ENCODE results near the gene FBXW7.

Gene FBXW7

GRCh38 chr4:152510349-152511147 is 25.3 kb downstream of the FBXW7 start:
- DNase-seq (ENCODE audit: low spot score): no peak

- no peak for DNase-seq (ENCODE audit: low spot score)
Observed at GRCh38 chr4:152509595-152510225, 26.2 kb downstream of the FBXW7 start.

GRCh38 chr4:152508818-152509217 is 27.1 kb downstream of the FBXW7 start:
- DNase-seq (ENCODE audit: low spot score): no peak

GRCh38 chr4:152508386-152508785 is 27.5 kb downstream of the FBXW7 start:
- DNase-seq (ENCODE audit: low spot score): peak; percentile 70

- DNase-seq (ENCODE audit: low spot score): no peak
Observed at GRCh38 chr4:152503653-152504290, 32.1 kb downstream of the FBXW7 start.

- DNase-seq (ENCODE audit: low spot score): peak; percentile 30
Observed at GRCh38 chr4:152501846-152502536, 33.9 kb downstream of the FBXW7 start.

DNA sequence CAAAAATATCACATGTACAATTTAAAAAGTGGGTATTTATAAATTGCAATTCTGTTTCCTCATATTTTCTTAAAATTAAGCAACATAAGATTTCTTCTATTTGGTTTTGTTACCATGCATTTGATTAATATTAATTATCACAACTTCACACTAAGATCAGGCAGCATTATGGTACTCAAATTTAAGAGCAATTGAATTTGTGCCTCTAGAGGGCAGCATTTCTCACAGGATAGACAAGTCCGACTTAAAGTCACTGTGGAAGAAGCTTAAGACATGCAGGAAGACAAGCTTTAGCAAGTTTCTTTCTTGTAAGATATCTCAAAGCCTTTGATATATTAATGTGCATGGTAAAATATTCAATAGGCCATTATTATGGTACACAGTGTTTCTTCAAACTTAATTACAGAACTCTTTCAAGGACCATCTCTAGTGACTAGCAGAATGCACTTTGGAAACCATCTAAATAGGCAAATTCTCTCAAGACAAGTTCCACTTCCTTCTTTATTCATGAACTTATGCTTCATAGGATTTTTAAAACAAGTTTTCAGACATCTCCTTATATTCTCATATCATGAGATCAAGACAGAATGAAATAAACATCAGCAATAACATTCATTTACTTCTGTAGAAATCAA is 35.0 kb downstream of the FBXW7 start:
- peak; percentile 81 for DNase-seq (ENCODE audit: low spot score)

GRCh38 chr4:152500275-152500674 is 35.6 kb downstream of the FBXW7 start:
- no peak for DNase-seq (ENCODE audit: low spot score)

DNA sequence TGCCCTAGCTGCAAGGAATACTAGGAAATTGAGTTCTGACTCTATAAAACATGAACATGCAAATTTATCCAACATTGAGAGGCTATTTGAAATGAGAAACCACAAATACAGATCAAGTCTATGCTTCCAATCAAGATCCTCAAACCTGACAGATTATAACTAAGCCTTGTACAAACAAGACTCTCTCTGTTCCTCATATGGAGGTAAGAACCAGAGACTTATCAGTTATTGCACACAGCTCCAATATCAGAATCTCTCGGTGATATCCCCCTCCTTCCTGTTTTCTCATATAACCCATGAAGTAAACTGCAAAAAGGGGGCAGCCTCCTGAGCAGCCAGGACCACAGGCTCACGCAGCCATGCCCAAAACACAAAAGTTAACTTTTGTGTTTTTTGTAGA is 36.5 kb downstream of the FBXW7 start:
- DNase-seq (ENCODE audit: low spot score): no peak

DNA sequence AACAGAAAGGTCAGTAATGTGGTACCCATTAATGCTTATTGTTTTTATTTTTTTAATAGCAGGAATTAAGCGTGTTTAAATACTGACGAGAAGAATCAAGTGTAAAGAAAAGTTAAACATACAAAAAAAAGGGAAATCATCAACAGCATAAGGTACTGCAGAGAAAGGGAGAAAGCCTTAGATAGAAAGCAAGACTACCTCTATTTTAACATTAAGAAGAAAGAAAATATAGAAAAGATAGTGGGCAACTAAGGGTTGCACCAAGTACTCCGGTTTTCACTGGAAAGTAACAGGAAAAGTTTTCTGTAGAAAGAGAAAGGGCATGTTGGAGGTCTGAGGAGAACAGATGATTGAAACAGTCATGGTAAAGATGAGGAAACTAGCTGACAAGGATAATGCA is 41.9 kb downstream of the FBXW7 start:
- no peak for DNase-seq (ENCODE audit: low spot score)

DNA sequence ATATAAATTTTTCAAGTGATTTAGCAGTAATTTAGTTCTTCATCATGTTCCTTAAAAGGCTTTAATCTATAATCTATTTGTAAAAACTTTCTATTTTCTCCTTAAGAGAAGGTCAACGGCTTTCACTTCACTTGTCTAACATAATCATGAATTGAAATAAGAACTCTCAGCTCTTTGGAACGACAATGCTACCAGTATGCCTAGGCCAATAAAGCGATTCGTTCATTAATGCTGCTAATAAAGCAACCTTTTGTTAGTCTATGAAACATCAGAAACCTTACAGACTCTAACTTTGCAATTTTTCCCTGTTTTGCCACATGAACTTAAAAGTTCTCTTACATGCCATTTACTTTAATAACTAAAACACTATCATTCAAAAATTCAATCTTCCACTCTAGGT is 47.6 kb downstream of the FBXW7 start:
- no peak for DNase-seq (ENCODE audit: low spot score)

GRCh38 chr4:152486429-152487389 is 49.2 kb downstream of the FBXW7 start:
- DNase-seq (ENCODE audit: low spot score): peak; percentile 46

GRCh38 chr4:152485726-152486276 is 50.1 kb downstream of the FBXW7 start:
- DNase-seq (ENCODE audit: low spot score): peak; percentile 95

DNA sequence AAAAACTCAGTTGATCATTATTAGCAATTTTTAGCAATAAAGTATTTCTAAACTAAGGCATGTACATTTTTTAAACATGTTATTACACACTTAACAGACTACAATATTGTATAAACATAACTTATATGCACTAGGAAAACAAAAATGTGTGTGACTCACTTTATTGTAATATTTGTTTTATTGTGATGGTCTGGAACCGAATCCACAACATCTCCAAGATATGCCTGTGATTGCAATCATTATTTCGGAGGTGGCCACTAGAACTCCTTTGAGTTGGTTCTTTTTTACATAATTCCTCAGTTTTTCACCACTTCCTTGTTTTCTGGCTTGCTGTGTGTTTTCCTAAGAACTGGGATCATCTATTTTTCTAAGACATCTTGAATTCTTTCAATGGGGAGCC is 53.7 kb downstream of the FBXW7 start:
- no peak for DNase-seq (ENCODE audit: low spot score)

GRCh38 chr4:152480901-152481300 is 55.0 kb downstream of the FBXW7 start:
- DNase-seq (ENCODE audit: low spot score): no peak

DNA sequence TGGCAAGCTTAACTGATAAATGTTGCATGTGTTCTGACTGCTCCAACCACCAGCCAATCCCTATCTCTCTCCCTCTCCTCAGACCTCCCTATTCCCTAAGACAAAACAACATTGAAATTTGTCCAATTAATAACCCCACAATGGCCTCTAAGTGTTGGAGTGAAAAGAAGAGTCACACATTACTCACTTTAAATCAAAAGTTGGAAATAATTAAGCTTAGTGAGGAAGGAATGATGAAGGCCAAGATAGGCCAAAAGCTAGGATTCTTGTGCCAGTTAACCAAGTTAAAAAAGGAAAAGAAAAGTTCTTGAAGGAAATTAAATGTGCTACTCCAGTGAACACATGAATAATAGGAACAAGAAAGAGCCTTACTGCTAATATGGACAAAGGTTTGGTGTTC is 55.6 kb downstream of the FBXW7 start:
- DNase-seq (ENCODE audit: low spot score): peak; percentile 52

- peak; percentile 71 for DNase-seq (ENCODE audit: low spot score)
Observed at GRCh38 chr4:152479428-152480026, 56.4 kb downstream of the FBXW7 start.

- DNase-seq (ENCODE audit: low spot score): no peak
Observed at GRCh38 chr4:152478461-152479237, 57.2 kb downstream of the FBXW7 start.

GRCh38 chr4:152476796-152477195 is 59.1 kb downstream of the FBXW7 start:
- DNase-seq (ENCODE audit: low spot score): no peak

Measured in kidney tubule cell (primary cell).